Stomach (tissue), 4 donors: ENCODE results near the gene FRMD5.

Experiments used
- EP300 ChIP-seq: sonication (generic); formaldehyde crosslinking; IDR thresholded peaks from one replicate; pipeline ENCODE4 v1.6.1; 2017; ENCODE audit warnings: antibody characterized with exemption
- TF ChIP-seq, protein P1 (sequence below), 7 experiments: fragments of 450-650 bp in 4 of 7; fragments of 200-600 bp in 3 of 7; sonication (generic) in 3 of 7; IDR thresholded peaks; one replicate each; pipeline ENCODE4 v1.5.1; 2016 to 2019; ENCODE audit warnings: antibody characterized with exemption in 7 of 7, control low read depth in 2 of 7, mild to moderate bottlenecking in 1 of 7

DNA sequence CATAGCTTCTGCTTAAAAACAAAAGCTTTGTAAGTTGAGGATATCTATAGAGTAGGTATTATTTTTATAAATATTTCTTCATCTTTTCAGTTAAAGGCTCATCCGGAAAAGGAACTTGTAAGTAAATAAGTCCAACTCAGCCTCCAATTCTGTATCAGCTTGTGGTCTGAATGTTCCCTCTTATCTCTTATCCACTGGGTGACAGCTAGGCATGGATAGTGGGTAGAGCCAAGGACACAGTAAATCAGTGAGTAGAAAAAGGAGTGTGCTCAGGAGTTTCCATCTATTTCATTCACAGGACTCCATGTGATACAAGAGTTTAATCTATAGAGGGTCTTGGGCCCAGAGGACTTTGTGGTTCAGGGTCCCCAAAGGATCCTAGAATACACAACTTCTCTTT is 50.9 kb downstream of the FRMD5 start:
- TF ChIP-seq, protein P1, sequence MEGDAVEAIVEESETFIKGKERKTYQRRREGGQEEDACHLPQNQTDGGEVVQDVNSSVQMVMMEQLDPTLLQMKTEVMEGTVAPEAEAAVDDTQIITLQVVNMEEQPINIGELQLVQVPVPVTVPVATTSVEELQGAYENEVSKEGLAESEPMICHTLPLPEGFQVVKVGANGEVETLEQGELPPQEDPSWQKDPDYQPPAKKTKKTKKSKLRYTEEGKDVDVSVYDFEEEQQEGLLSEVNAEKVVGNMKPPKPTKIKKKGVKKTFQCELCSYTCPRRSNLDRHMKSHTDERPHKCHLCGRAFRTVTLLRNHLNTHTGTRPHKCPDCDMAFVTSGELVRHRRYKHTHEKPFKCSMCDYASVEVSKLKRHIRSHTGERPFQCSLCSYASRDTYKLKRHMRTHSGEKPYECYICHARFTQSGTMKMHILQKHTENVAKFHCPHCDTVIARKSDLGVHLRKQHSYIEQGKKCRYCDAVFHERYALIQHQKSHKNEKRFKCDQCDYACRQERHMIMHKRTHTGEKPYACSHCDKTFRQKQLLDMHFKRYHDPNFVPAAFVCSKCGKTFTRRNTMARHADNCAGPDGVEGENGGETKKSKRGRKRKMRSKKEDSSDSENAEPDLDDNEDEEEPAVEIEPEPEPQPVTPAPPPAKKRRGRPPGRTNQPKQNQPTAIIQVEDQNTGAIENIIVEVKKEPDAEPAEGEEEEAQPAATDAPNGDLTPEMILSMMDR (IDR thresholded peaks at IDR 0.05): no peak
- TF ChIP-seq EP300: no peak
